Measurements from ENCODE around the gene HSPA9. TPM values are rescaled to one million over a fixed set of nuclear protein-coding genes. Genes with fewer than 3 reads are reported as not detected.

HSPA9 gene
- total and polyA plus RNA-seq, 2 of the 13 experiments (the other 11 are each of a cell fraction or from before 2014, with no cell fraction given), result 165 to 478 TPM

GRCh38 chr5:138542956-138543729 is 32.1 kb downstream of the HSPA9 start, which contains the start of gene ETF1 (continued):
- TF ChIP-seq CTCF (CRISPR knock-in tag; IDR thresholded peaks at IDR 0.05) (peak; percentile 26), NR2C2 (CRISPR knock-in tag; IDR thresholded peaks at IDR 0.05; ENCODE audit: borderline replicate concordance) (peak; percentile 76), BCLAF1 (IDR thresholded peaks at IDR 0.05) (no peak), TBL1XR1 (IDR thresholded peaks at IDR 0.05; ENCODE audit: borderline replicate concordance, low read length, partially characterized antibody) (peak; percentile 20), ZNF850 (CRISPR knock-in tag; conservative IDR thresholded peaks at IDR 0.05) (no peak), CSRNP1 (CRISPR knock-in tag; IDR thresholded peaks at IDR 0.05) (peak; percentile 33; the same call in 1 of the 2 replicates), KDM3A (CRISPR knock-in tag; IDR thresholded peaks at IDR 0.05; ENCODE audit: low read depth) (peak; percentile 84; the same call in 1 of the 2 replicates), POLR2G (IDR thresholded peaks at IDR 0.05; ENCODE audit: low read depth, low read length) (peak; percentile 86), ZNF318 (CRISPR knock-in tag; IDR thresholded peaks at IDR 0.05) (no peak), ZNF329 (CRISPR knock-in tag; IDR thresholded peaks at IDR 0.05; ENCODE audit: low read depth) (peak; percentile 20; the same call in 1 of the 2 replicates), ZNF773 (CRISPR knock-in tag; IDR thresholded peaks at IDR 0.05; ENCODE audit: borderline replicate concordance) (no peak)
- TF ChIP-seq, protein P1, sequence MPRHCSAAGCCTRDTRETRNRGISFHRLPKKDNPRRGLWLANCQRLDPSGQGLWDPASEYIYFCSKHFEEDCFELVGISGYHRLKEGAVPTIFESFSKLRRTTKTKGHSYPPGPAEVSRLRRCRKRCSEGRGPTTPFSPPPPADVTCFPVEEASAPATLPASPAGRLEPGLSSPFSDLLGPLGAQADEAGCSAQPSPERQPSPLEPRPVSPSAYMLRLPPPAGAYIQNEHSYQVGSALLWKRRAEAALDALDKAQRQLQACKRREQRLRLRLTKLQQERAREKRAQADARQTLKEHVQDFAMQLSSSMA (CRISPR knock-in tag; IDR thresholded peaks at IDR 0.05), result peak; percentile 85; the same call in 1 of the 2 replicates
